Activated CD8-positive, alpha-beta memory T cell treated with anti-CD3 and anti-CD28 coated beads, Interleukin-2, amount 50 U/mL, for 4 hours (primary cell): ENCODE measurements around the gene ADAMTSL3.

Experiments used
- DNase-seq: peaks from one replicate; pipeline ENCODE4 v3.0.0-alpha.2; 2020

Gene ADAMTSL3

GRCh38 chr15:83653639-83654378, at the start of gene ADAMTSL3:
Gene ADAMTSL3, plus strand, starts transcription at chr15:83654123. Its CDS starts 1,639 bp downstream, at chr15:83655762.
- DNase-seq: no peak

- DNase-seq: no peak
Measured at GRCh38 chr15:83604549-83604948, 49.4 kb upstream of the ADAMTSL3 start.

- DNase-seq: no peak
Measured at GRCh38 chr15:83605111-83605945, 48.6 kb upstream of the ADAMTSL3 start.

- DNase-seq: no peak
Measured at GRCh38 chr15:83610132-83610531, 43.8 kb upstream of the ADAMTSL3 start.

- DNase-seq: no peak
Measured at GRCh38 chr15:83610901-83611685, 42.8 kb upstream of the ADAMTSL3 start.

GRCh38 chr15:83612226-83612625, 41.7 kb upstream of the ADAMTSL3 start:
- no peak for DNase-seq

GRCh38 chr15:83612898-83613635, 40.9 kb upstream of the ADAMTSL3 start:
- no peak for DNase-seq

GRCh38 chr15:83613714-83614113, 40.2 kb upstream of the ADAMTSL3 start:
- DNase-seq: no peak

- DNase-seq: no peak
Measured at GRCh38 chr15:83616840-83617239, 37.1 kb upstream of the ADAMTSL3 start.

GRCh38 chr15:83626171-83626802, 27.6 kb upstream of the ADAMTSL3 start:
- no peak for DNase-seq

- DNase-seq: no peak
Measured at GRCh38 chr15:83631534-83631933, 22.4 kb upstream of the ADAMTSL3 start.

- no peak for DNase-seq
Measured at GRCh38 chr15:83643201-83643600, 10.7 kb upstream of the ADAMTSL3 start.

GRCh38 chr15:83644439-83644838, 9.5 kb upstream of the ADAMTSL3 start:
- no peak for DNase-seq

GRCh38 chr15:83650831-83651230, 3.1 kb upstream of the ADAMTSL3 start:
- no peak for DNase-seq

GRCh38 chr15:83651541-83651940, 2.4 kb upstream of the ADAMTSL3 start:
- DNase-seq: no peak

- DNase-seq: no peak
Measured at GRCh38 chr15:83652626-83653204, 1.2 kb upstream of the ADAMTSL3 start.

GRCh38 chr15:83653288-83653638, 660 bp upstream of the ADAMTSL3 start:
- no peak for DNase-seq

- no peak for DNase-seq
Measured at GRCh38 chr15:83654379-83655236, 685 bp downstream of the ADAMTSL3 start.

GRCh38 chr15:83655237-83655616, 1.3 kb downstream of the ADAMTSL3 start:
- no peak for DNase-seq

- DNase-seq: no peak
Measured at GRCh38 chr15:83656192-83656591, 2.3 kb downstream of the ADAMTSL3 start.
